AG08396 (cell line): Measurements from ENCODE around the gene RNASE3.
"Not testable (repeated sequence)": the region's sequence is repeated elsewhere in the genome, so short reads cannot be mapped to it uniquely, and the experiment has no call there.

Experiments used
- DNase-seq: peaks from one replicate; pipeline ENCODE4 v3.0.0; 2012; ENCODE audit warnings: low spot score, mixed read lengths

Gene RNASE3

DNA sequence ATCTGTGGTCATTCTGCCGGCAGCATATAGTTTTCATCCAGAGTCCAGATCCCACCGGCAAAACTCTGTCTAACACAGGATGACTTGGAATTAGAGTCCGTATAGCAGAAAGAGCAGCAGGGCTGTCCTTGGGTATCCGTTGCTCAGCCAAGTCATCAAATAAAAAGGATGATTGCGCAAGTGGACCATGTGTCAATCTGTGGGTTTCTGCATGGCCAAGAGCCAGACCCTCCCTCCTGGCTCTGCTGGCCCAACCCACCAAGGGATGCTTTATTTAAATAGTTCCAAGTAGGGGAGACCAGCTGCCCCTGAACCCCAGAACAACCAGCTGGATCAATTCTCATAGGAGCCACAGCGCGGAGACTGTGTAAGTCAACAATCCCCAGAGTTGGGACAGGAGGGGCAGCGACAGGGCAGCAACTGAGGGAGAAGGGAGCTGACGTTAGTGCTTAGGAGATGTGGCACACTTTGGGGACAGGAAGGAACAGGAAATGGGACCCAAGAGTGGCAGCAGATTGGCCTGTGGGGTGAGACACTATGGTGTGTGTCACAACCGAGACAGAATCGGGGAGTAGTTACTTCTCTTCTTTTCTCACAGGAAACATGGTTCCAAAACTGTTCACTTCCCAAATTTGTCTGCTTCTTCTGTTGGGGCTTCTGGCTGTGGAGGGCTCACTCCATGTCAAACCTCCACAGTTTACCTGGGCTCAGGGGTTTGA lies 28.0 kb downstream of the RNASE3 start:
- DNase-seq, result not testable (repeated sequence)

DNA sequence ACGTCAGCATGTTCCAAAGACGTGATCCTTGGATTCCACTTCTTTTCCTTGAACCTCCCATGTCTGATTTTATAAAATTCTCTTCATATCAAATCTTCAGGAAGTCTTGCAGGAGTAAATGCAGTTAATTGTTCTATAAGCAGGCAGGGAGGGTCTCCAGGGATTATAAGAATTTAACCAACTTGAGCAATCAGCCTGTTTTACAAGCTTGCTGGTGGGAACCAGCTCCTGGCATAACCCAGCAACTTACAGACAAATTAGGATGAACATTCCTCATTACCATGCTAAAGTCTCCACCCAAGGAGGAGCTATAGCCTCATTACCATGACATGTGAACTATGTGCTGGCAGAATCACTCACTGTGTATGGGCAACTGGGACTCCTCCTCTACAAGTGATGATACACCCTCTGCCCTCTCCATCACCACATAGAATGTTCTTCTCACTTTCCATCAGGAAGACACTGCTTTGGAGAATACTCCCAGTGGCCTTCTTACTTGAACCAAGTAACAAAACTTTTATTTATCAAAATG lies 32.6 kb downstream of the RNASE3 start:
- DNase-seq, result not testable (repeated sequence)

DNA sequence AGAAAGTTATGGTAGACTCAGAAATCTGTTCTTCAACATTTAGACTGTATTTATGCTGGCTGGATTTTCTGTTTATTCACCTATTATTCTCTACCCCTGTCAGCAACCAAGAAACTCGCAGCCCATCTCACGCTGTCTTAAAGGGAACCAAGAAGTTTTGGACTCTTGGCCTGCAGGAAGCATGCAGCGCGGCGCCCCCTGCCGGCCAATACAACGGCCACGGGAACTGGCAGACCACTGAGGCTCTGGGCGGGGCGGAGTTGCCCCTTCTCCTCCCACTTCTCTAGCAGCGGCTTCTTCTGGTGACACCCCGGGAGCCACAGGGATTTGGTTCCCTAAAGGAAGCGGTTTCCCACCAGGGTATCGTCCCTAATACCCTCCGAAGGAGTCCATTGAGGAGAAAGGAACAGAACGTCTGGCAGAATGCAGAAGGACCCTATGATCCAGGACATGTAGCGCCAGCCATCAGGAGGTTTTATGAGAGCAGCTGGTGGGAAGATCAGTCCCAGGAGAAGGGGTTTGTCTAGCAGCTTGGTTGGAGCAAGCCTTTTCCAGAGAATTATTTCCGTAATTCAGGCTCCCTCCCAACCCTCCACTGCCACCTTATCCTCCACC lies 43.1 kb downstream of the RNASE3 start:
- peak; percentile 28 for DNase-seq

DNA sequence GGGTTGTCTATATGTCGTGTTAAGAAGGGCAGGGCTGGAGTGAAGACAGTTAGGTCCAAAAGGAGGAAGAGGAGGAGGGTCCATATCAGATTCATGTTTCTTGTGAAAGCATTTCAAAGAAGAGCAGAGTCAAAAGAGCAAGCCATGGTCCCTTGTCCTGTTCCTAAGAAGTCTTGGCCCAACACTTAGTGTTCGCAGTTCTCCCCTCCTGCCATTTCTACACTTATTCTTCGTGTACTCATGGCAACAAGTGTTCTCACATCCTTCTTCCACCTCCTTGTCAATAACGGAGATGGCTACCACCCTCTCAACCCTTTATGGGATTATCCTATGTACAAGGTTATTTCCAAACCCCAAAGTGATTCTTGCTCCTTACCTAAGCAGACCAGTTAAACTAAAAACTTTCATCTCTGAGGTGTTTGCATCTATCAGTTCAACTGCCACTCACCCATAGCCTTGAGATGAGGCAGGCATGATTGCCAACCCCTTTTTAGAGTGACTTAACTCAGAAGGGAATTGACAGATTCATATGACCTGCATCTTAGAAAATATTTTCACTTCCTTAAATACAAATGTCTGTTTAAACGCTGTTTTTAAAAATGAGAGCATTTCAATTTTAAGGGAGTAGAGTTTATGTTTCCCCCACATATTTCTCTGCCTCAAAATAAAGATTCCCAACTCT lies 44.3 kb downstream of the RNASE3 start:
- no peak for DNase-seq
